Dendritic cell treated with granulocyte-macrophage colony-stimulating factor and Interleukin-4, amounts not matched to agents 40 ng/mL and 50 ng/mL, for 4 days (primary cell): Measurements from ENCODE around the gene SLC30A7.
"Not testable (repeated sequence)": the region's sequence is repeated elsewhere in the genome, so short reads cannot be mapped to it uniquely, and the experiment has no call there.

Experiments used
- H3K27ac Mint-ChIP-seq: one replicate; pipeline ENCODE4 v1.8.0; 2022; ENCODE audit warnings: mild to moderate bottlenecking, mixed read lengths
- H3K27me3 Mint-ChIP-seq: one replicate; pipeline ENCODE4 v1.8.0; 2022; ENCODE audit warnings: mild to moderate bottlenecking, mixed read lengths
- H3K36me3 Mint-ChIP-seq: one replicate; pipeline ENCODE4 v1.8.0; 2022; ENCODE audit warnings: low read depth, mixed read lengths
- H3K4me1 Mint-ChIP-seq: one replicate; pipeline ENCODE4 v1.8.0; 2022; ENCODE audit warnings: low read depth, mixed read lengths
- H3K4me3 Mint-ChIP-seq: one replicate; pipeline ENCODE4 v1.8.0; 2022; ENCODE audit warnings: mild to moderate bottlenecking, moderate library complexity, mixed read lengths
- H3K9me3 Mint-ChIP-seq: one replicate; pipeline ENCODE4 v1.8.0; 2022; ENCODE audit warnings: mixed read lengths
- intact Hi-C: fragments of 100-400 bp; cut with micrococcal nuclease; formaldehyde crosslinking; loops from one replicate; pipeline ENCODE4 v1.15.0; 2022

Gene SLC30A7

GRCh38 chr1:100933555-100933954 lies 37.7 kb downstream of the SLC30A7 start:
- H3K9me3 Mint-ChIP-seq, H3K4me3 Mint-ChIP-seq, H3K4me1 Mint-ChIP-seq, H3K27ac Mint-ChIP-seq, H3K27me3 Mint-ChIP-seq, intact Hi-C loops: not testable (repeated sequence)
- peaks cover 42% of the 10 kb centered on the region for H3K36me3 Mint-ChIP-seq

GRCh38 chr1:100936194-100936967 lies 40.5 kb downstream of the SLC30A7 start:
- H3K36me3 Mint-ChIP-seq, result peaks cover 54% of the 10 kb centered on the region
- no peaks in the 10 kb centered on the region for H3K27me3 Mint-ChIP-seq
- H3K4me1 Mint-ChIP-seq, result peaks cover 6% of the 10 kb centered on the region
- no peaks in the 10 kb centered on the region for H3K9me3 Mint-ChIP-seq
- H3K4me3 Mint-ChIP-seq, result no peak overlapping the region
- H3K27ac Mint-ChIP-seq, result no peak overlapping the region
- intact Hi-C loops, result no loop called here

- intact Hi-C loops, result no loop called here
- H3K4me3 Mint-ChIP-seq, result no peak overlapping the region
- H3K36me3 Mint-ChIP-seq, result peaks cover 51% of the 10 kb centered on the region
- H3K27me3 Mint-ChIP-seq, result no peaks in the 10 kb centered on the region
- H3K27ac Mint-ChIP-seq, result no peak overlapping the region
- peaks cover 23% of the 10 kb centered on the region for H3K4me1 Mint-ChIP-seq
- no peaks in the 10 kb centered on the region for H3K9me3 Mint-ChIP-seq
Measured at GRCh38 chr1:100941098-100941527, 45.2 kb downstream of the SLC30A7 start.

GRCh38 chr1:100941580-100942216 lies 45.8 kb downstream of the SLC30A7 start:
- intact Hi-C loops, result no loop called here
- Mint-ChIP-seq H3K4me1 (peaks cover 29% of the 10 kb centered on the region), H3K27me3 (no peaks in the 10 kb centered on the region)

GRCh38 chr1:100942304-100943046 lies 46.6 kb downstream of the SLC30A7 start:
- intact Hi-C loops, result no loop called here
- H3K4me3 Mint-ChIP-seq, result no peak overlapping the region
- H3K9me3 Mint-ChIP-seq, result no peaks in the 10 kb centered on the region
- no peak overlapping the region for H3K27ac Mint-ChIP-seq
- peaks cover 59% of the 10 kb centered on the region for H3K36me3 Mint-ChIP-seq
- peaks cover 37% of the 10 kb centered on the region for H3K4me1 Mint-ChIP-seq
- no peaks in the 10 kb centered on the region for H3K27me3 Mint-ChIP-seq

More at GRCh38 chr1:100941580-100942216, 45.8 kb downstream of the SLC30A7 start:
- Mint-ChIP-seq H3K4me3 (no peak overlapping the region), H3K27ac (peak overlapping the region; percentile 24), H3K36me3 (peaks cover 55% of the 10 kb centered on the region), H3K9me3 (no peaks in the 10 kb centered on the region)

- Mint-ChIP-seq H3K4me1 (peaks cover 40% of the 10 kb centered on the region), H3K4me3 (no peak overlapping the region), H3K27ac (no peak overlapping the region), H3K36me3 (peaks cover 61% of the 10 kb centered on the region), H3K9me3 (no peaks in the 10 kb centered on the region), H3K27me3 (no peaks in the 10 kb centered on the region)
- intact Hi-C loops, result no loop called here
Measured at GRCh38 chr1:100943533-100943932, 47.6 kb downstream of the SLC30A7 start.

GRCh38 chr1:100946064-100946463 lies 50.2 kb downstream of the SLC30A7 start:
- intact Hi-C loops, H3K27ac Mint-ChIP-seq, H3K9me3 Mint-ChIP-seq, H3K27me3 Mint-ChIP-seq, H3K4me3 Mint-ChIP-seq: not testable (repeated sequence)
- Mint-ChIP-seq H3K4me1 (peaks cover 37% of the 10 kb centered on the region), H3K36me3 (peaks cover 62% of the 10 kb centered on the region)

GRCh38 chr1:100947816-100948215 lies 51.9 kb downstream of the SLC30A7 start:
- H3K4me3 Mint-ChIP-seq, H3K27me3 Mint-ChIP-seq, H3K9me3 Mint-ChIP-seq, intact Hi-C loops, H3K27ac Mint-ChIP-seq: not testable (repeated sequence)
- Mint-ChIP-seq H3K4me1 (peaks cover 28% of the 10 kb centered on the region), H3K36me3 (peaks cover 62% of the 10 kb centered on the region)

- H3K27ac Mint-ChIP-seq, H3K27me3 Mint-ChIP-seq, intact Hi-C loops, H3K4me3 Mint-ChIP-seq, H3K9me3 Mint-ChIP-seq: not testable (repeated sequence)
- Mint-ChIP-seq H3K4me1 (peaks cover 24% of the 10 kb centered on the region), H3K36me3 (peaks cover 59% of the 10 kb centered on the region)
Measured at GRCh38 chr1:100948721-100949405, 53.0 kb downstream of the SLC30A7 start.

GRCh38 chr1:100949515-100950158 lies 53.7 kb downstream of the SLC30A7 start:
- intact Hi-C loops, H3K27me3 Mint-ChIP-seq, H3K27ac Mint-ChIP-seq, H3K9me3 Mint-ChIP-seq, H3K4me3 Mint-ChIP-seq: not testable (repeated sequence)
- Mint-ChIP-seq H3K36me3 (peaks cover 59% of the 10 kb centered on the region), H3K4me1 (peaks cover 24% of the 10 kb centered on the region)

- Mint-ChIP-seq H3K9me3 (no peaks in the 10 kb centered on the region), H3K4me3 (no peak overlapping the region), H3K27me3 (no peaks in the 10 kb centered on the region), H3K4me1 (peaks cover 24% of the 10 kb centered on the region), H3K27ac (no peak overlapping the region), H3K36me3 (peaks cover 59% of the 10 kb centered on the region)
- intact Hi-C loops, result no loop called here
Measured at GRCh38 chr1:100950337-100950736, 54.4 kb downstream of the SLC30A7 start.

GRCh38 chr1:100950781-100951180 lies 54.9 kb downstream of the SLC30A7 start:
- Mint-ChIP-seq H3K4me1 (peaks cover 21% of the 10 kb centered on the region), H3K36me3 (peaks cover 59% of the 10 kb centered on the region), H3K27me3 (no peaks in the 10 kb centered on the region), H3K27ac (no peak overlapping the region), H3K4me3 (no peak overlapping the region), H3K9me3 (no peaks in the 10 kb centered on the region)
- intact Hi-C loops, result no loop called here

GRCh38 chr1:100952104-100952745 lies 56.3 kb downstream of the SLC30A7 start:
- peaks cover 6% of the 10 kb centered on the region for H3K4me1 Mint-ChIP-seq
- no peaks in the 10 kb centered on the region for H3K9me3 Mint-ChIP-seq
- intact Hi-C loops, result no loop called here
- no peaks in the 10 kb centered on the region for H3K27me3 Mint-ChIP-seq
- peaks cover 50% of the 10 kb centered on the region for H3K36me3 Mint-ChIP-seq
- H3K27ac Mint-ChIP-seq, result no peak overlapping the region
- H3K4me3 Mint-ChIP-seq, result no peak overlapping the region
